Smooth muscle cell (in vitro differentiated cells): ENCODE results near the gene PHETA1. TPM values are rescaled to one million over a fixed set of nuclear protein-coding genes. Genes with fewer than 3 reads are reported as not detected.

Experiments
- DNase-seq: peaks from one replicate; lab custom pipeline; 2025; ENCODE audit not compliant: unreplicated experiment; lab: John Stamatoyannopoulos, UW
- H2AFZ ChIP-seq: fragments of 200-600 bp; sonication (generic); 2 replicates; pipeline ENCODE4 v1.6.0; 2016; ENCODE audit warnings: antibody characterized with exemption, low read depth, mild to moderate bottlenecking
- H3F3A ChIP-seq: fragments of 200-600 bp; sonication (generic); 2 replicates; pipeline ENCODE4 v1.6.0; 2017; ENCODE audit warnings: antibody characterized with exemption, low read depth
- H3K27ac ChIP-seq: fragments of 200-600 bp; sonication (generic); 2 replicates; pipeline ENCODE4 v1.5.1; 2016; ENCODE audit warnings: low read depth, mild to moderate bottlenecking
- H3K27me3 ChIP-seq: fragments of 200-600 bp; sonication (generic); 2 replicates; pipeline ENCODE4 v1.6.1; 2016; ENCODE audit warnings: low read depth, mild to moderate bottlenecking
- H3K36me3 ChIP-seq: fragments of 200-600 bp; sonication (generic); 2 replicates; pipeline ENCODE4 v1.5.1; 2016; ENCODE audit warnings: low read depth
- H3K4me1 ChIP-seq: fragments of 200-600 bp; sonication (generic); 2 replicates; pipeline ENCODE4 v1.5.1; 2016; ENCODE audit warnings: low read depth
- H3K4me2 ChIP-seq: fragments of 200-600 bp; sonication (generic); 2 replicates; pipeline ENCODE4 v1.6.0; 2016; ENCODE audit warnings: mild to moderate bottlenecking
- H3K4me3 ChIP-seq: fragments of 200-600 bp; sonication (generic); 2 replicates; pipeline ENCODE4 v1.5.1; 2016; ENCODE audit warnings: mild to moderate bottlenecking
- H3K79me2 ChIP-seq: fragments of 200-600 bp; sonication (generic); 2 replicates; pipeline ENCODE4 v1.6.0; 2016; ENCODE audit warnings: low read depth, mild to moderate bottlenecking
- H3K9ac ChIP-seq: fragments of 200-600 bp; sonication (generic); 2 replicates; pipeline ENCODE4 v1.6.0; 2016; ENCODE audit warnings: low read depth
- H3K9me3 ChIP-seq: fragments of 200-600 bp; sonication (generic); replicated peaks from 2 replicates; pipeline ENCODE4 v1.5.1; 2016; ENCODE audit warnings: low read depth
- H4K20me1 ChIP-seq: fragments of 200-600 bp; sonication (generic); 2 replicates; pipeline ENCODE4 v1.6.0; 2016; ENCODE audit warnings: low read depth
- WGBS: methylation state at CpG from one replicate; pipeline ENCODE4 v1.1.7; 2016; ENCODE audit warnings: low lambda C conversion rate; 5-methylcytosine and 5-hydroxymethylcytosine counted together
- polyA plus RNA-seq: library from polyadenylated mRNA; unstranded; fragments of >200 nt; fragmentation: Nextera tagmentation; extraction: Ambion mirVana; gene quantifications from 2 replicates; pipeline ENCODE4 v1.2.1, GENCODE V29; 2016
- total RNA-seq: library from RNA; depleted of rRNA; stranded (reverse); fragments of >200 nt; gene quantifications from 2 replicates; pipeline ENCODE4 v1.2.3, GENCODE V29; 2014
- TF ChIP-seq, protein P1 (sequence below): fragments of 200-600 bp; sonication (generic); IDR thresholded peaks from 2 replicates; pipeline ENCODE4 v1.5.1; 2017; ENCODE audit warnings: borderline replicate concordance, mild to moderate bottlenecking, antibody characterized with exemption; ENCODE audit not compliant: insufficient read depth, poor library complexity, severe bottlenecking

The PHETA1 gene
- total and polyA plus RNA-seq, 2 experiments from 2014 or later: 2.9 to 9.3 TPM

DNA sequence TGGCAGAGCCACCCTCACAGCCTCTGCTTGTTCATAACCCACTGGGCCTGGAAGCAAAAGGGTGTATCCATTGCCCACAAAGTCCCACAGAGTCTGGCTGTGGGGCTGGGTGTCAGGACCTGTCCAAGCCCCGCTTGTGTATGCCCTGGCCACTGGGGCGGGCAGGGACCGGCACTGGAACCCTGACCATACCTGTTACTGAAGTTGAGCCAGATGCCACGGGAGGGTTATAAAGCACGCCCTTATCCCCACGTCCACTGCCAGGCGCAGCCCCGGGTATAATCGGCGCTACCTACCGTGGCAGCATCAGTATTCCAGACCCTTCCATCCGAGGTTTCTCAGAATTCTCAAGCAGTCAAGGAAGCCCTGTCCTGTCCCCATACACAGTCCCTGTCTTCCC lies 40.8 kb downstream of the PHETA1 start:
- H3F3A ChIP-seq: no peaks in the 10 kb centered on the region
- H3K79me2 ChIP-seq: no peaks in the 10 kb centered on the region
- no peak overlapping the region for H3K9ac ChIP-seq
- no peak overlapping the region for H2AFZ ChIP-seq
- no peak overlapping the region for H3K27ac ChIP-seq
- H3K4me1 ChIP-seq: no peaks in the 10 kb centered on the region
- no peak overlapping the region for H3K4me3 ChIP-seq
- WGBS: 93% methylated on average over 12 of the region's 12 CpGs
- H3K27me3 ChIP-seq: no peaks in the 10 kb centered on the region
- TF ChIP-seq, protein P1, sequence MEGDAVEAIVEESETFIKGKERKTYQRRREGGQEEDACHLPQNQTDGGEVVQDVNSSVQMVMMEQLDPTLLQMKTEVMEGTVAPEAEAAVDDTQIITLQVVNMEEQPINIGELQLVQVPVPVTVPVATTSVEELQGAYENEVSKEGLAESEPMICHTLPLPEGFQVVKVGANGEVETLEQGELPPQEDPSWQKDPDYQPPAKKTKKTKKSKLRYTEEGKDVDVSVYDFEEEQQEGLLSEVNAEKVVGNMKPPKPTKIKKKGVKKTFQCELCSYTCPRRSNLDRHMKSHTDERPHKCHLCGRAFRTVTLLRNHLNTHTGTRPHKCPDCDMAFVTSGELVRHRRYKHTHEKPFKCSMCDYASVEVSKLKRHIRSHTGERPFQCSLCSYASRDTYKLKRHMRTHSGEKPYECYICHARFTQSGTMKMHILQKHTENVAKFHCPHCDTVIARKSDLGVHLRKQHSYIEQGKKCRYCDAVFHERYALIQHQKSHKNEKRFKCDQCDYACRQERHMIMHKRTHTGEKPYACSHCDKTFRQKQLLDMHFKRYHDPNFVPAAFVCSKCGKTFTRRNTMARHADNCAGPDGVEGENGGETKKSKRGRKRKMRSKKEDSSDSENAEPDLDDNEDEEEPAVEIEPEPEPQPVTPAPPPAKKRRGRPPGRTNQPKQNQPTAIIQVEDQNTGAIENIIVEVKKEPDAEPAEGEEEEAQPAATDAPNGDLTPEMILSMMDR: no peak
- no peaks in the 10 kb centered on the region for H3K9me3 ChIP-seq
- H3K4me2 ChIP-seq: no peak overlapping the region
- no peaks in the 10 kb centered on the region for H3K36me3 ChIP-seq
- no peaks in the 10 kb centered on the region for H4K20me1 ChIP-seq
- DNase-seq: no peak

DNA sequence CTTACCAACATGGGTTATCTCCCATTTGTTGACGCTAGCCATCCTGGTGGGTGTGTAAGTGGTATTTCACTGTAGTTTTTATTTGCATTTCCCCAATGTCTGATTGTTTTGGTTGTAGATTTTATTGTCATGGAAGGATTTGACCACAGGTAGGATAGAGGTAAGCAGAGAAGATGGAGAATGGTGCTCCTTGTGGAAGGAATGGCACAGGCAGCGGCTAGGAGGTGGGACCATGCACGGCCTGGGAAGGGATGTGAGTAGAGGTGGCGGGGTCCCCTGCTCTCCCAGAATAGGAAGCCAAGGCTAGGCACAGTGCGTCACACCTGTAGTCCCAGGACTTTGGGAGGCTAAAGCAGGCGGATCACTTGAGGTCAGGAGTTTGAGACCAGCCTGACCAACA lies 41.4 kb downstream of the PHETA1 start:
- Histone ChIP-seq H3K4me1 (no peaks in the 10 kb centered on the region), H3K9ac (no peak overlapping the region), H3K79me2 (no peaks in the 10 kb centered on the region), H2AFZ (no peak overlapping the region), H3F3A (no peaks in the 10 kb centered on the region), H4K20me1 (no peaks in the 10 kb centered on the region), H3K4me2 (no peak overlapping the region), H3K9me3 (no peaks in the 10 kb centered on the region), H3K27ac (no peak overlapping the region), H3K36me3 (no peaks in the 10 kb centered on the region), H3K27me3 (no peaks in the 10 kb centered on the region), H3K4me3 (no peak overlapping the region)
- no peak for DNase-seq
- TF ChIP-seq, protein P1: no peak
- 94% methylated on average over 6 of the region's 6 CpGs for WGBS

- TF ChIP-seq, protein P1: no peak
- no peaks in the 10 kb centered on the region for H3K27me3 ChIP-seq
- no peaks in the 10 kb centered on the region for H4K20me1 ChIP-seq
- H3K9ac ChIP-seq: no peak overlapping the region
- no peaks in the 10 kb centered on the region for H3K79me2 ChIP-seq
- H3K9me3 ChIP-seq: no peaks in the 10 kb centered on the region
- H3K4me2 ChIP-seq: no peak overlapping the region
- DNase-seq: no peak
- H3K27ac ChIP-seq: no peak overlapping the region
- no peaks in the 10 kb centered on the region for H3K36me3 ChIP-seq
- no peak overlapping the region for H3K4me3 ChIP-seq
- no peaks in the 10 kb centered on the region for H3F3A ChIP-seq
- 89% methylated on average over 25 of the region's 25 CpGs for WGBS
- no peak overlapping the region for H2AFZ ChIP-seq
- H3K4me1 ChIP-seq: no peaks in the 10 kb centered on the region
These were observed 46.3 kb downstream of the PHETA1 start for GRCh38 chr12:111322336-111323250.

GRCh38 chr12:111321317-111321716 lies 47.6 kb downstream of the PHETA1 start:
- 93% methylated on average over 5 of the region's 5 CpGs for WGBS
- Histone ChIP-seq H3K27me3 (no peaks in the 10 kb centered on the region), H3K9ac (no peak overlapping the region), H3K27ac (no peak overlapping the region), H3K4me3 (no peak overlapping the region), H3K36me3 (no peaks in the 10 kb centered on the region), H4K20me1 (no peaks in the 10 kb centered on the region), H3K9me3 (no peaks in the 10 kb centered on the region), H3K4me2 (no peak overlapping the region), H3K4me1 (no peaks in the 10 kb centered on the region), H2AFZ (no peak overlapping the region), H3K79me2 (no peaks in the 10 kb centered on the region), H3F3A (no peaks in the 10 kb centered on the region)
- no peak for DNase-seq
- TF ChIP-seq, protein P1: no peak
